Gastrocnemius medialis (tissue), 4 donors: Measurements from ENCODE around the gene ZNF341.

Source experiments
- CTCF ChIP-seq, 5 experiments: fragments of 450-650 bp in 3 of 5; fragments of 200-600 bp in 2 of 5; sonication (generic) in 2 of 5; IDR thresholded peaks in 4 of 5; conservative IDR thresholded peaks in 1 of 5; 1 replicate in 4 of 5; 2 replicates in 1 of 5; pipeline ENCODE4 v1.5.1; 2016 to 2019; ENCODE audit warnings: antibody characterized with exemption in 5 of 5, mild to moderate bottlenecking in 3 of 5, moderate library complexity in 3 of 5
- POLR2A ChIP-seq, 2 donors: fragments of 450-650 bp; IDR thresholded peaks; one replicate each; pipeline ENCODE4 v1.6.1; 2017; ENCODE audit warnings: antibody characterized with exemption in 2 of 2, mild to moderate bottlenecking in 2 of 2, moderate library complexity in 2 of 2

- TF ChIP-seq CTCF (IDR thresholded peaks at IDR 0.05 in 4 of 5, conservative IDR thresholded peaks at IDR 0.05 in 1 of 5) (no peak), POLR2A (IDR thresholded peaks at IDR 0.05) (no peak)
Measured at GRCh38 chr20:33783256-33783655, 51.5 kb downstream of the ZNF341 start.
